MV-4-11 (cell line): ENCODE measurements around the gene PRSS8.
A peak's percentile ranks its signal among the peaks of the same experiment; 100 is the strongest.
"Not testable (repeated sequence)": the region's sequence is repeated elsewhere in the genome, so short reads cannot be mapped to it uniquely, and the experiment has no call there.

Source experiments
- DNase-seq: peaks from one replicate; lab custom pipeline; 2025; lab: John Stamatoyannopoulos, UW

The PRSS8 gene

GRCh38 chr16:31105677-31106213 lies 29.8 kb downstream of the PRSS8 start:
- peak; percentile 72 for DNase-seq

GRCh38 chr16:31100876-31101641 lies 34.5 kb downstream of the PRSS8 start:
- not testable (repeated sequence) for DNase-seq

- no peak for DNase-seq
Measured at GRCh38 chr16:31099860-31100638, 35.5 kb downstream of the PRSS8 start.

GRCh38 chr16:31094424-31095120 lies 41.0 kb downstream of the PRSS8 start, which contains the start of gene VKORC1:
TSS of gene VKORC1 (minus strand) at chr16:31094797. CDS start at chr16:31094729, 68 bp downstream.
- peak; percentile 95 for DNase-seq

GRCh38 chr16:31094088-31094423 lies 41.5 kb downstream of the PRSS8 start:
- no peak for DNase-seq

- DNase-seq = peak; percentile 28
Measured at GRCh38 chr16:31093132-31093703, 42.3 kb downstream of the PRSS8 start.

- DNase-seq = no peak
Measured at GRCh38 chr16:31092330-31092729, 43.2 kb downstream of the PRSS8 start.

- no peak for DNase-seq
Measured at GRCh38 chr16:31090540-31090939, 45.0 kb downstream of the PRSS8 start.

GRCh38 chr16:31089199-31089598 lies 46.3 kb downstream of the PRSS8 start:
- no peak for DNase-seq

- DNase-seq = no peak
Measured at GRCh38 chr16:31088459-31089183, 46.9 kb downstream of the PRSS8 start, which contains the start of gene PRSS53. TSS of gene PRSS53 (minus strand) at chr16:31088943. CDS start at chr16:31088809, 134 bp downstream.

GRCh38 chr16:31087971-31088370 lies 47.6 kb downstream of the PRSS8 start:
- DNase-seq = no peak

- no peak for DNase-seq
Measured at GRCh38 chr16:31087481-31087880, 48.0 kb downstream of the PRSS8 start.

- no peak for DNase-seq
Measured at GRCh38 chr16:31086629-31086906, 49.0 kb downstream of the PRSS8 start.

GRCh38 chr16:31085873-31086628 lies 49.5 kb downstream of the PRSS8 start:
- no peak for DNase-seq

GRCh38 chr16:31085411-31085810 lies 50.1 kb downstream of the PRSS8 start:
- no peak for DNase-seq

- no peak for DNase-seq
Measured at GRCh38 chr16:31084584-31085302, 50.8 kb downstream of the PRSS8 start.

- no peak for DNase-seq
Measured at GRCh38 chr16:31083981-31084380, 51.5 kb downstream of the PRSS8 start.

GRCh38 chr16:31083556-31083955 lies 52.0 kb downstream of the PRSS8 start:
- DNase-seq = no peak

GRCh38 chr16:31083081-31083480 lies 52.4 kb downstream of the PRSS8 start:
- no peak for DNase-seq
